WTC11 (cell line): ENCODE results near the gene UBR2. TPM values are rescaled to one million over a fixed set of nuclear protein-coding genes. Genes with fewer than 3 reads are reported as not detected.
A peak's percentile ranks its signal among the peaks of the same experiment; 100 is the strongest.

Source experiments
- ATAC-seq: fragments of 200-7000 bp; cut with Tn5 transposase; 2 replicates; pipeline ENCODE4 v1.10.0; 2021; ENCODE audit warnings: mild to moderate bottlenecking, moderate library complexity
- CTCF ChIA-PET: fragments of 300-600 bp; sonication (Branson Sonifier 250); formaldehyde crosslinking; loops from one replicate; lab custom pipeline; 2021; ENCODE audit warnings: antibody characterized with exemption; lab: Charles Lee
- POLR2A ChIA-PET: fragments of 350-600 bp; sonication (Branson Sonifier 250); formaldehyde crosslinking; loops from one replicate; lab custom pipeline; 2021; ENCODE audit warnings: antibody characterized with exemption; lab: Charles Lee
- DNase-seq: peaks from one replicate; pipeline ENCODE4 v3.0.0; 2021; ENCODE audit warnings: low spot score
- H3K27ac Mint-ChIP-seq: 2 replicates; pipeline ENCODE4 v1.8.0; 2021; ENCODE audit warnings: mixed read lengths
- H3K27me3 Mint-ChIP-seq: 2 replicates; pipeline ENCODE4 v1.8.0; 2021; ENCODE audit warnings: low read depth, mild to moderate bottlenecking, moderate library complexity, mixed read lengths
- H3K36me3 Mint-ChIP-seq: 2 replicates; pipeline ENCODE4 v1.8.0; 2021; ENCODE audit warnings: mixed read lengths
- H3K4me1 Mint-ChIP-seq: 2 replicates; pipeline ENCODE4 v1.8.0; 2022; ENCODE audit warnings: mixed read lengths
- H3K4me3 Mint-ChIP-seq: 2 replicates; pipeline ENCODE4 v1.8.0; 2021; ENCODE audit warnings: mild to moderate bottlenecking, moderate library complexity, mixed read lengths
- H3K9me3 Mint-ChIP-seq: 2 replicates; pipeline ENCODE4 v1.8.0; 2021; ENCODE audit warnings: mixed read lengths
- CREM ChIP-seq: sonication (generic); formaldehyde crosslinking; IDR thresholded peaks from 2 replicates; pipeline ENCODE4 v1.8.1; 2022; ENCODE audit warnings: mild to moderate bottlenecking, missing genetic modification reagents, moderate library complexity
- E2F4 ChIP-seq: sonication (generic); formaldehyde crosslinking; IDR thresholded peaks from 2 replicates; pipeline ENCODE4 v1.8.1; 2022; ENCODE audit warnings: low read depth, mild to moderate bottlenecking, moderate library complexity, missing genetic modification reagents, borderline replicate concordance
- EMX1 ChIP-seq: fragments of 250-450 bp; sonication (Bioruptor Pico); IDR thresholded peaks from 2 replicates; pipeline ENCODE4 v1.8.0; 2021; ENCODE audit warnings: mild to moderate bottlenecking
- ESRRA ChIP-seq: sonication (generic); formaldehyde crosslinking; IDR thresholded peaks from 2 replicates; pipeline ENCODE4 v1.8.1; 2022; ENCODE audit warnings: mild to moderate bottlenecking, missing genetic modification reagents, borderline replicate concordance
- ETV6 ChIP-seq: sonication (generic); formaldehyde crosslinking; IDR thresholded peaks from 2 replicates; pipeline ENCODE4 v1.8.1; 2022; ENCODE audit warnings: mild to moderate bottlenecking, missing genetic modification reagents
- FOXJ3 ChIP-seq: sonication (generic); formaldehyde crosslinking; IDR thresholded peaks from 2 replicates; pipeline ENCODE4 v1.9.0; 2021; ENCODE audit warnings: missing genetic modification reagents, mild to moderate bottlenecking, borderline replicate concordance
- FOXK1 ChIP-seq: sonication (generic); formaldehyde crosslinking; IDR thresholded peaks from 2 replicates; pipeline ENCODE4 v1.8.0; 2022; ENCODE audit warnings: mild to moderate bottlenecking, moderate library complexity, missing genetic modification reagents
- JAZF1 ChIP-seq: fragments of 250-450 bp; sonication (Bioruptor Pico); IDR thresholded peaks from 2 replicates; pipeline ENCODE4 v1.9.0; 2021; ENCODE audit warnings: moderate library complexity, mild to moderate bottlenecking, inconsistent platforms
- MYBL2 ChIP-seq: sonication (generic); formaldehyde crosslinking; IDR thresholded peaks from 2 replicates; pipeline ENCODE4 v1.8.1; 2023; ENCODE audit warnings: mild to moderate bottlenecking, moderate library complexity, missing genetic modification reagents
- PRDM15 ChIP-seq: sonication (generic); formaldehyde crosslinking; IDR thresholded peaks from 2 replicates; pipeline ENCODE4 v1.8.0; 2022; ENCODE audit warnings: missing genetic modification reagents
- RELA ChIP-seq: sonication (generic); formaldehyde crosslinking; IDR thresholded peaks from 2 replicates; pipeline ENCODE4 v1.8.1; 2022; ENCODE audit warnings: missing genetic modification reagents, mild to moderate bottlenecking, borderline replicate concordance
- SOX15 ChIP-seq: fragments of 250-450 bp; sonication (Bioruptor Pico); IDR thresholded peaks from 2 replicates; pipeline ENCODE4 v1.9.0; 2021; ENCODE audit warnings: mild to moderate bottlenecking
- TCF7 ChIP-seq: sonication (generic); formaldehyde crosslinking; IDR thresholded peaks from 2 replicates; pipeline ENCODE4 v1.8.0; 2022; ENCODE audit warnings: mild to moderate bottlenecking, low read depth, missing genetic modification reagents, moderate library complexity
- TEAD1 ChIP-seq: sonication (generic); formaldehyde crosslinking; IDR thresholded peaks from 2 replicates; pipeline ENCODE4 v1.8.0; 2022; ENCODE audit warnings: mild to moderate bottlenecking, missing genetic modification reagents
- TP53 ChIP-seq: sonication (generic); formaldehyde crosslinking; IDR thresholded peaks from 2 replicates; pipeline ENCODE4 v1.8.1; 2023; ENCODE audit warnings: mild to moderate bottlenecking, missing genetic modification reagents
- USF1 ChIP-seq: sonication (generic); formaldehyde crosslinking; IDR thresholded peaks from 2 replicates; pipeline ENCODE4 v1.8.0; 2022; ENCODE audit warnings: mild to moderate bottlenecking, missing genetic modification reagents
- ZNF219 ChIP-seq: sonication (generic); formaldehyde crosslinking; IDR thresholded peaks from 2 replicates; pipeline ENCODE4 v1.8.0; 2023; ENCODE audit warnings: missing genetic modification reagents, mild to moderate bottlenecking, borderline replicate concordance
- ZNF263 ChIP-seq: sonication (generic); formaldehyde crosslinking; IDR thresholded peaks from 2 replicates; pipeline ENCODE4 v1.8.1; 2022; ENCODE audit warnings: low read depth, mild to moderate bottlenecking, moderate library complexity, missing genetic modification reagents
- ZNF423 ChIP-seq: fragments of 250-450 bp; sonication (Bioruptor Pico); IDR thresholded peaks from 2 replicates; pipeline ENCODE4 v2.1.2; 2022; ENCODE audit warnings: mild to moderate bottlenecking, moderate library complexity
- ZNF671 ChIP-seq: fragments of 250-450 bp; sonication (Bioruptor Pico); IDR thresholded peaks from 2 replicates; pipeline ENCODE4 v1.8.0; 2021; ENCODE audit warnings: mild to moderate bottlenecking
- total RNA-seq: library from RNA; stranded (reverse); gene quantifications from 3 replicates; pipeline ENCODE4 v1.2.3, GENCODE V29; 2021
- TF ChIP-seq, protein P1 (sequence below): fragments of 250-450 bp; sonication (Bioruptor Pico); IDR thresholded peaks from 2 replicates; pipeline ENCODE4 v1.9.0; 2021; ENCODE audit warnings: mild to moderate bottlenecking
- TF ChIP-seq, protein P2 (sequence below): sonication (generic); formaldehyde crosslinking; IDR thresholded peaks from 2 replicates; pipeline ENCODE4 v1.8.0; 2023; ENCODE audit warnings: mild to moderate bottlenecking, missing genetic modification reagents
- TF ChIP-seq, protein P3 (sequence below): fragments of 250-450 bp; sonication (Bioruptor Pico); IDR thresholded peaks from 2 replicates; pipeline ENCODE4 v2.1.2; 2022; ENCODE audit warnings: mild to moderate bottlenecking, moderate library complexity

UBR2 gene
- total RNA-seq, 1 experiment from 2014 or later, result 18.8 TPM

GRCh38 chr6:42715871-42716270, 152.0 kb downstream of the UBR2 start (continued):
- no peak for TF ChIP-seq ZNF219 (CRISPR knock-in tag)

GRCh38 chr6:42720739-42721138, 156.9 kb downstream of the UBR2 start:
- ATAC-seq, result 0 out of 2 replicates have a peak, but pooled peaks have one; percentile 51
- H3K4me1 Mint-ChIP-seq, result no peaks in the 10 kb centered on the region
- no peaks in the 10 kb centered on the region for H3K36me3 Mint-ChIP-seq
- H3K27me3 Mint-ChIP-seq, result no peaks in the 10 kb centered on the region; the same call in 1 of the 2 replicates
- DNase-seq, result no peak
- no peak overlapping the region for H3K4me3 Mint-ChIP-seq
- H3K9me3 Mint-ChIP-seq, result no peaks in the 10 kb centered on the region
- no peak for TF ChIP-seq JAZF1 (CRISPR knock-in tag)
- TF ChIP-seq EMX1, result no peak
- TF ChIP-seq ZNF263 (CRISPR knock-in tag), result no peak
- no peak for TF ChIP-seq PRDM15 (CRISPR knock-in tag)
- TF ChIP-seq TCF7 (CRISPR knock-in tag), result no peak
- TF ChIP-seq, protein P1, sequence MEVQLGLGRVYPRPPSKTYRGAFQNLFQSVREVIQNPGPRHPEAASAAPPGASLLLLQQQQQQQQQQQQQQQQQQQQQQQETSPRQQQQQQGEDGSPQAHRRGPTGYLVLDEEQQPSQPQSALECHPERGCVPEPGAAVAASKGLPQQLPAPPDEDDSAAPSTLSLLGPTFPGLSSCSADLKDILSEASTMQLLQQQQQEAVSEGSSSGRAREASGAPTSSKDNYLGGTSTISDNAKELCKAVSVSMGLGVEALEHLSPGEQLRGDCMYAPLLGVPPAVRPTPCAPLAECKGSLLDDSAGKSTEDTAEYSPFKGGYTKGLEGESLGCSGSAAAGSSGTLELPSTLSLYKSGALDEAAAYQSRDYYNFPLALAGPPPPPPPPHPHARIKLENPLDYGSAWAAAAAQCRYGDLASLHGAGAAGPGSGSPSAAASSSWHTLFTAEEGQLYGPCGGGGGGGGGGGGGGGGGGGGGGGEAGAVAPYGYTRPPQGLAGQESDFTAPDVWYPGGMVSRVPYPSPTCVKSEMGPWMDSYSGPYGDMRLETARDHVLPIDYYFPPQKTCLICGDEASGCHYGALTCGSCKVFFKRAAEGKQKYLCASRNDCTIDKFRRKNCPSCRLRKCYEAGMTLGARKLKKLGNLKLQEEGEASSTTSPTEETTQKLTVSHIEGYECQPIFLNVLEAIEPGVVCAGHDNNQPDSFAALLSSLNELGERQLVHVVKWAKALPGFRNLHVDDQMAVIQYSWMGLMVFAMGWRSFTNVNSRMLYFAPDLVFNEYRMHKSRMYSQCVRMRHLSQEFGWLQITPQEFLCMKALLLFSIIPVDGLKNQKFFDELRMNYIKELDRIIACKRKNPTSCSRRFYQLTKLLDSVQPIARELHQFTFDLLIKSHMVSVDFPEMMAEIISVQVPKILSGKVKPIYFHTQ (CRISPR knock-in tag), result no peak
- TF ChIP-seq RELA, result no peak
- TF ChIP-seq ZNF671 (CRISPR knock-in tag), result no peak
- TF ChIP-seq TEAD1 (CRISPR knock-in tag), result no peak
- no peak for TF ChIP-seq FOXJ3 (CRISPR knock-in tag)
- no peak for TF ChIP-seq ZNF219 (CRISPR knock-in tag)
- ChIA-PET POLR2A (no interaction called here), CTCF (interaction anchor here (1.6 kb wide), 1 partner anchor 22 kb away, joined by 3 read pairs; no protein-coding TSS in a partner anchor)
- H3K27ac Mint-ChIP-seq, result no peak overlapping the region

- ChIA-PET CTCF (no interaction called here), POLR2A (no interaction called here)
- no peaks in the 10 kb centered on the region for H3K9me3 Mint-ChIP-seq
- H3K27me3 Mint-ChIP-seq, result no peaks in the 10 kb centered on the region; the same call in 1 of the 2 replicates
- H3K4me3 Mint-ChIP-seq, result no peak within 1 kb of the TSS
- DNase-seq (no peak), ATAC-seq (no peak)
- H3K27ac Mint-ChIP-seq, result no peak within 1 kb of the TSS
- no peaks in the 10 kb centered on the region for H3K36me3 Mint-ChIP-seq
- H3K4me1 Mint-ChIP-seq, result peaks cover 9% of the 10 kb centered on the region
- TF ChIP-seq, protein P2, sequence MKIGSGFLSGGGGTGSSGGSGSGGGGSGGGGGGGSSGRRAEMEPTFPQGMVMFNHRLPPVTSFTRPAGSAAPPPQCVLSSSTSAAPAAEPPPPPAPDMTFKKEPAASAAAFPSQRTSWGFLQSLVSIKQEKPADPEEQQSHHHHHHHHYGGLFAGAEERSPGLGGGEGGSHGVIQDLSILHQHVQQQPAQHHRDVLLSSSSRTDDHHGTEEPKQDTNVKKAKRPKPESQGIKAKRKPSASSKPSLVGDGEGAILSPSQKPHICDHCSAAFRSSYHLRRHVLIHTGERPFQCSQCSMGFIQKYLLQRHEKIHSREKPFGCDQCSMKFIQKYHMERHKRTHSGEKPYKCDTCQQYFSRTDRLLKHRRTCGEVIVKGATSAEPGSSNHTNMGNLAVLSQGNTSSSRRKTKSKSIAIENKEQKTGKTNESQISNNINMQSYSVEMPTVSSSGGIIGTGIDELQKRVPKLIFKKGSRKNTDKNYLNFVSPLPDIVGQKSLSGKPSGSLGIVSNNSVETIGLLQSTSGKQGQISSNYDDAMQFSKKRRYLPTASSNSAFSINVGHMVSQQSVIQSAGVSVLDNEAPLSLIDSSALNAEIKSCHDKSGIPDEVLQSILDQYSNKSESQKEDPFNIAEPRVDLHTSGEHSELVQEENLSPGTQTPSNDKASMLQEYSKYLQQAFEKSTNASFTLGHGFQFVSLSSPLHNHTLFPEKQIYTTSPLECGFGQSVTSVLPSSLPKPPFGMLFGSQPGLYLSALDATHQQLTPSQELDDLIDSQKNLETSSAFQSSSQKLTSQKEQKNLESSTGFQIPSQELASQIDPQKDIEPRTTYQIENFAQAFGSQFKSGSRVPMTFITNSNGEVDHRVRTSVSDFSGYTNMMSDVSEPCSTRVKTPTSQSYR, result no peak
- TF ChIP-seq ETV6 (CRISPR knock-in tag) (no peak), ZNF263 (CRISPR knock-in tag) (no peak), ESRRA (CRISPR knock-in tag) (no peak), SOX15 (CRISPR knock-in tag) (no peak), ZNF423 (CRISPR knock-in tag) (no peak), E2F4 (CRISPR knock-in tag) (no peak), CREM (CRISPR knock-in tag) (no peak), TP53 (no peak), USF1 (CRISPR knock-in tag) (no peak), FOXK1 (no peak), MYBL2 (CRISPR knock-in tag) (no peak)
- TF ChIP-seq, protein P3, sequence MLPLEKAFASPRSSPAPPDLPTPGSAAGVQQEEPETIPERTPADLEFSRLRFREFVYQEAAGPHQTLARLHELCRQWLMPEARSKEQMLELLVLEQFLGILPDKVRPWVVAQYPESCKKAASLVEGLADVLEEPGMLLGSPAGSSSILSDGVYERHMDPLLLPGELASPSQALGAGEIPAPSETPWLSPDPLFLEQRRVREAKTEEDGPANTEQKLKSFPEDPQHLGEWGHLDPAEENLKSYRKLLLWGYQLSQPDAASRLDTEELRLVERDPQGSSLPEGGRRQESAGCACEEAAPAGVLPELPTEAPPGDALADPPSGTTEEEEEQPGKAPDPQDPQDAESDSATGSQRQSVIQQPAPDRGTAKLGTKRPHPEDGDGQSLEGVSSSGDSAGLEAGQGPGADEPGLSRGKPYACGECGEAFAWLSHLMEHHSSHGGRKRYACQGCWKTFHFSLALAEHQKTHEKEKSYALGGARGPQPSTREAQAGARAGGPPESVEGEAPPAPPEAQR (CRISPR knock-in tag), result no peak
Observed at GRCh38 chr6:42722497-42722896, 158.7 kb downstream of the UBR2 start, which contains the start of gene PRPH2. Gene PRPH2 (minus strand): TSS chr6:42722597. CDS start chr6:42722334, 263 bp downstream.
